Glomerular visceral epithelial cell (primary cell): ENCODE measurements around the gene SEC24A.
A peak's percentile ranks its signal among the peaks of the same experiment; 100 is the strongest.
"Not testable (repeated sequence)": the region's sequence is repeated elsewhere in the genome, so short reads cannot be mapped to it uniquely, and the experiment has no call there.

Experiments
- DNase-seq: peaks from one replicate; pipeline ENCODE4 v3.0.0-alpha.2; 2016; ENCODE audit errors: extremely low spot score

The SEC24A gene

DNA sequence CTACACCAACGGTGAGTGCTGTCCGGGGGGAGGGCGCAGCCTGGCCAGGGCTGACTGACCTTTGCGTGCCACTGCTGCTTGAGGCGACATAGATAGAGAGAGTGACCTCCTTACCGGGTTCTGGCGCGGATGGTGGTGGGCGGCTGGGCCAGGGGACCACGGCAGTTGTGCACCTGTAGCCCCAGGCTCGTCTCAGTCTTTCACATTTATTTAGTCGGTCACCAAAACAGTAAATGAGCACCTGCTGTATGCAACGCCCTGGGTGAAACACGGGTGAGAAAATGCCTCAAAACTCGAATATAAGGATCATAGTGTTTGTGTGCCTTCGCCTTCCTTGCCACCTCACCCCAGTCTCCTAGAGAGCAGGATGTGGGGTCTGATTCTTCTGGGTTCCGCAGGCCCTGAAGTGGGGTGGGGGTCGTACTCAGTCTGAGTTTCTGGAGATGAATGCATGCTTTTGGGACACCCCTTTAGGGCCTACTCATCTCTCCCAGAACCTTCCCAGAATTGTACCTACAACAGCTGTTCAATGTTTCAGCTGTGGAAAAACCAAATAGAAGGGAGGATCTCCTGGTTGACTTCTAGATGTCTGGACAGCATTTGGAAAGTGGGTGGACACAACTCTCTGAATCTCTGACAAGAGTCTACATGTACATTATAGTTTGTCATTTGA is 714 bp downstream of the SEC24A start:
- no peak for DNase-seq

DNA sequence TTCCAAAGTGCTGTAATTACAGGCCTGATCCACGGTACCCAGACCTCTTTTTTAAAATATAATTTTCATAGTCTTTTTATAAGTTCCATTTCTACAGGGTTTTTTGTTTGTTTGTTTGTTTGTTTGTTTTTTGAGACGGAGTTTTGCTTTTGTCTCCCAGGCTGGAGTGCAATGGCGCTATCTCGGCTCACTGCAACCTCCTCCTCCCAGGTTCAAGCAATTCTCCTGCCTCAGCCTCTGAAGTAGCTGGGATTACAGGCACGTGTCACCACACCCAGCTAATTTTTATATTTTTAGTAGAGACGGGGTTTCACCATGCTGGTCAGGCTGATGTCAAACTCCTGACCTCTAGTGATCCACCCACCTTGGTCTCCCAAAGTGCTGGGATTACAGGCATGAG is 2.1 kb downstream of the SEC24A start:
- not testable (repeated sequence) for DNase-seq

- no peak for DNase-seq
Observed at GRCh38 chr5:134651531-134651930, 2.9 kb downstream of the SEC24A start.

GRCh38 chr5:134656690-134657089 is 8.1 kb downstream of the SEC24A start:
- DNase-seq: no peak

GRCh38 chr5:134659456-134659855 is 10.9 kb downstream of the SEC24A start:
- no peak for DNase-seq

DNA sequence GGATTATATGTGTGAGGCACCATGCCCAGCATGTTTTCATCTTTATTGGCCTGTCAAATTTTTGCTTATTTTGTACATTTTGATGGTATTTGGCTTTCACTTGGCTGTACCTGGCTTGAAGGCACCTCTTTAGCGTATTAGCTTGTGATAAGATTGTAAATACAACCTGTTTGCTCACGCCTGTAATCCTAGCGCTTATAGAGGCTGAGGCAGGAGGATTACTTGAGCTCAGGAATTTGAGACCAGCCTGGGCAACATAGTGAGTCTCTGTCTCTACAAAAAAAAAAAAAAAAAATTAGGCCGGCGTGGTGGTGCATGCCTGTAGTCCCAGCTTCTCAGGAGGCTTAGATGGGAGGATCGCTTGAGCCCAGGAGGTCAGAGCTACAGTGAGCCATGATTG is 11.3 kb downstream of the SEC24A start:
- DNase-seq: no peak

GRCh38 chr5:134662971-134663370 is 14.4 kb downstream of the SEC24A start:
- DNase-seq: no peak

DNA sequence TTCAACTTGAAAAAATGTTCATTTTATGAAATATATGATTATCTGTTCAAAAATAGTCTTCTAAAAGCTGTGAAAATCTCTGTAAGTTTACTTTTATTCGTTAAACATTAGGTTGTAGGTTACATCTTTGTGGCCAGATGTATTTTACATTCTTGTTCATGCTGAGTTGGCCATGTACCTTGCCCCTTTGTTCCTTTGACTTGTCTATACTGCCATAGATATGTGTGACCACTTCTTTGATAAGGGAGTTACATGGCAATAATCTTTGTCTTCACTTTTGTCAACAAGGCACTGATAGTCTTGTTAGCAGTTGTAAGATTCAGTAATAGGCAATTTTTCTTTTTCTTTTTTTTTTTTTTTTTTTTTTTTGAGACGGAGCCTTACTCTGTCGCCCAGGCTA is 15.9 kb downstream of the SEC24A start:
- no peak for DNase-seq

GRCh38 chr5:134673546-134673945 is 25.0 kb downstream of the SEC24A start:
- DNase-seq: peak; percentile 13

DNA sequence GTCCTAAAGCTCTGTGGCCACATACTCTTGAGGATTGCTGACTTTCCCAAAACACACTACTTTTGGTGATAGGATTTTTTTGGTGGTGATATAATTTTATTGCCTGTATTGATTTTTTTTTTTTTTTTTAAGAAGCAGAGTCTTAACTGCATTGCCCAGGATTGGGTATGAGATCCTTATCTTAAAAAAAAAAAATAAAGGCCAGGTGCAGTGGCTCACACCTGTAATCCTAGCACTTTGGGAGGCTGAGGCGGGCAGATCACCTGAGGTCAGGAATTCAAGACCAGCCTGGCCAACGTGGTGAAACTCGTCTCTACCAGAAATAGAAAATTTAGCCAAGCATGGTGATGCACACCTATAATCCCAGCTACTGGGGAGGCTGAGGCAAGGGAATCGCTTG is 28.8 kb downstream of the SEC24A start:
- DNase-seq: not testable (repeated sequence)

GRCh38 chr5:134690144-134690543 is 41.6 kb downstream of the SEC24A start:
- DNase-seq: not testable (repeated sequence)

GRCh38 chr5:134692722-134693121 is 44.1 kb downstream of the SEC24A start:
- no peak for DNase-seq

DNA sequence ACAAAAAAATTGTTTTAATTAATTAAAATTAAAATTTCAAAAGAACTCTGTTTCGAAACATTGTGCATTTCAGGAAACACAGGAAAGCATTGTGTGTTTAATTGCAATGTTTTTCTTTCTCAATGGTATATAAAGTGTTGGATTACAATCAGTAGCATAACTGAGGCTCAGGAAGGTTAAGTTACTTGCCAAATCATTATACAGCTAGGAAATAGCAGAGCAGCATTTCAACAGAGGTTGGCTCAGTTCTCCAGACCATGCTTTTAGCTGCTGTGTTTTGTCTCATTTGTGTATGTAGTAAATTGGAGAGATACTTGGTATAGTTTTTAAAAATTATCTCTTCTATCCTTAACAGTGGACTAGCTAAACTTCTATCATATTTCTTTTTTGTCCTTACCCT is 59.7 kb downstream of the SEC24A start:
- no peak for DNase-seq

DNA sequence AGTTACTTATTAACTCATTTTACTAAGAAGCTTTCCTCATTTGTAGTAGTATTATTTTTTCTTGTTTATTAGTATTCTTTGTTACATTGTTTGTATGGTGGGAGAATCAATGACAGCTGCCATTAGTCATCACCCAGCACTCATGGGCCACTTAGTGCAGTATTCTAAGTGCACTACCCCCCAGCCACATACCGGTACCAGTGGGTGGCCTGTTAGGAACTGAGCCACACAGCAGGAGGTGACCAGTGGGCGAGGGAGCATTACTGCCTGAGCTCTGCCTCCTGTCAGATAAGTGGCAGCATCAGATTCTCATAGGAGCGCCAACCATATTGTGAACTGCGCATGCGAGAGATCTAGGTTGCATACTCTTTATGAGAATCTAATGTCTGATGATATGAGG is 65.5 kb downstream of the SEC24A start:
- DNase-seq: no peak

DNA sequence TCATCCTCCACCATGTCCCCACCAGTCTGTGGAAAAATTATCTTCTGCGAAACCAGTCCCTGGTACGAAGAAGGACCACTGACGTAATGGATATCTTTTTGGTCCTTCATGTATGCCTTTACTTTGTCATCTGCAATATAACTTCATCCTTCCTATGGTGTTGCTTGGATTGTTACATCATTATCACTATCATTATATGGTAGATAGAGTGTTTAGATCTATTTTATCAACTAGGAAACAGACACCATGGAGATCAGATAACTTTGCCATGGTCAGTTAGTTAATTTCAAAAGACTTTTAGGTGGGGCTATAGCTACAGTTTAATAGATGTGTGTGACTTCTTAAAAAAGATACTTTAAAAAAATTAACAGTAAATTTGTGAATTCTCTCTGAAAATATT is 66.0 kb downstream of the SEC24A start:
- no peak for DNase-seq

- DNase-seq: not testable (repeated sequence)
Observed at GRCh38 chr5:134715466-134715865, 66.9 kb downstream of the SEC24A start.

DNA sequence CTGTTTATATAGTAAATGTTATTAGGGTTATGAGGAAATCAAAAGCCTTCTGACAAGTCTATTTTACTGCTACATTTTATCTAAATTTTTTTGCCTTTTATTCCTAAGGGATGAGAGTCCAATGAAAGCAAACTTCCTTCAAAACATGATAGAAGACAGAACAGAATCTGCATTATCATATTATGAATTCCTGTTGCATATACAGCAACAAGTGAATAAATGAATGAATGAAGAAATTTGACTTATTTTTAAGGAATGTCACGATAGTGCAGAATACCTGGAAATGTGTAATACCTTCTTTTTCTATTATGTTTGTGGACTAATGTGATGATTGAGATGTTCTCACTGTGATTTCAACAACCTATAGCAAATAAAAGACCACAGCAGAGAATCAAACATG is 76.3 kb downstream of the SEC24A start:
- DNase-seq: no peak

DNA sequence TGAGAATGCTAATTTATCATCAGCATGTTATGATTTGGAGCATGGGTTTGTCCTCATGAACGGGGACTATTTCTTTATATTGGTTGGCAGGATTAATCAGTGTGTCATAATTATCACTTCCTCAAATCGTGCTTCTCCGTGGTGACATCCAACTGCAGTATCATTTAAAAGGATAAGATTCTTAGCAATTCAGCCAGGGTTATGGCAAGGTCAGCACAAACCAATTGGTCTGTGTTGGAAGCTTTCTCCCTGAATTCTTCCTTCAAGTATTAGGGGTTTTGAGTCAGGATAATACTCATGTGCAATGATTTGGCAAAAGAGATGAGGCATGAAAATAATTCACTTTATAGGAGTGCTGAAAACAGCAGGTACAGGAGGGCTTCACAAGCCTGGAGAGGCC is 84.2 kb downstream of the SEC24A start:
- DNase-seq: no peak

DNA sequence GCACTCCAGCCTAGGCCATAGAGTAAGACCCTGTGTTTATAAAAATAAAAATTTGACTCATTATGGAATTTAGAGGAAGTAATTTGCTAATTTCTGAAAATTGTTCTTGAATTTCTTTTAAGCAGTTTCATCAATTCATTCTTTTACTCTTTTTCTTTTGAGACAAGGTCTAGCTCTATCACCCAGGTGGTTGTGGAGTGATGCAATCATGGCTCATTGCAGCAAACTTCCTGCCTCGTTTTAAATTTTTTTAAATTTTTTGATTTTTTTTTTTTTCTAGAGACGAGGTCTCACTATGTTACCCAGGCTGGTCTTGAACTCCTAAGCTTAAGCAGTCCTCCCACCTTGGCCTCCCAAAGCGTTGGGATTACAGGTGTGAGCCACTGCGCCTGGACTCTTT is 86.7 kb downstream of the SEC24A start:
- no peak for DNase-seq

DNA sequence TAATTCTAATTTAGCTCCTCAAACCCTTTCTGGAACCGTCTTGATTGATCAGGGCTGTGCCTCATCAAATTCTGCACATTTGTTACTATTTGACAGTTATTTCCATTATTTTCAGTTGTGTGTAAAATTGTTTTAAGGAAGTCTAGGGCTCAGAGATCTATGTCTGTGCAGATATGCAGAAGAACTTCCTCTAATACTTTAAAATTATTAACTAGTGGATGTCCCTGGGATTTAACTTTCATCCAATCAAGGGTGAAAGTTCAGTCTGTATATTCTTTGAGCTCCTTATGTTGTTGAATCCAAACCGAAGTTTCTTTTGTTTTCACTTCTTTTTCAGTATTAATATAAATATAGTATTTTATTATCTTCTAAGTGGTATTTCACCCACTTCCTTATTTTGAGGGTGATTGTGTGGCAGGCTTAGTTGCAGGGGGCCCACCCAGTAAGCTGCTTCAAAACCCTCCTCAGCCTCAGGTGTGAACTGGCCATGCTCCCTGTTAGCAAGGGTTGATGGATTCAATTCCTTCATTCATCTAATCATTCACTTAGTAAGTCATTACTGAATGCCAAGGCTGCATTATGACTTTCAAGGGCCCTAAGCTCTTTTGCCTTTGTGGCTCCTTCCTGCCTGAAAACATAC is 87.7 kb downstream of the SEC24A start:
- DNase-seq: no peak

- DNase-seq: peak; percentile 98
Observed at GRCh38 chr5:134738133-134738962, 89.8 kb downstream of the SEC24A start, which contains the start of gene CAMLG. Gene CAMLG, plus strand, starts transcription at chr5:134738548. Its CDS starts 73 bp downstream, at chr5:134738621.

- peak; percentile 55 for DNase-seq
Observed at GRCh38 chr5:134738963-134739661, 90.5 kb downstream of the SEC24A start.
